ENCODE measurements around the gene CLEC4F.
"Not testable (repeated sequence)": the region's sequence is repeated elsewhere in the genome, so short reads cannot be mapped to it uniquely, and the experiment has no call there.

Gene CLEC4F

GRCh38 chr2:70826696-70827350, 6.4 kb upstream of the CLEC4F start:
- no peak for DNase-seq

DNA sequence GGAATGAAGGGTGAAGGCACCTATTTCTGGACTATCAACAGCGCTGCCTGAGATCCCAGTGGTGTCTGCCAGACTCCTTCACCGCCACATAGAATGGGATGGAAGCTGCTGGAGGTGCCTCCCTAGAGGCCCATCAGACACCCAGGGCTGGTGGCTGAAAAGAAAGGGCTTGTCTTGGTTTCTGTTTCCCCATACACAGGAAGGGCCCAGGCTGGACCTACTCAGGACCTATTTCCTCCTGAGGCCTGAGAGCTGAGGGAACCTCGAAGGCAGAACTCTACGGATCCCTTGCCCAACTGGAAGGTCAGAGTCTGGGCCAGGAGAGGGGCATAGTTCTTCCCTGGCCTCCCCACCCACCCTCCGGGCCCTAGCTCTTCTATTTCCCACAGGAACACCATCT, 2.9 kb upstream of the CLEC4F start:
- DNase-seq, result no peak

GRCh38 chr2:70822843-70823242, 2.4 kb upstream of the CLEC4F start:
- no peak for DNase-seq

GRCh38 chr2:70817284-70817954, 3.0 kb downstream of the CLEC4F start:
- no peak for DNase-seq

- DNase-seq, result no peak
Observed at GRCh38 chr2:70816726-70817125, 3.7 kb downstream of the CLEC4F start.

GRCh38 chr2:70808983-70809958, 11.1 kb downstream of the CLEC4F start:
- DNase-seq, result no peak

GRCh38 chr2:70807828-70808118, 12.6 kb downstream of the CLEC4F start:
- DNase-seq, result no peak

DNA sequence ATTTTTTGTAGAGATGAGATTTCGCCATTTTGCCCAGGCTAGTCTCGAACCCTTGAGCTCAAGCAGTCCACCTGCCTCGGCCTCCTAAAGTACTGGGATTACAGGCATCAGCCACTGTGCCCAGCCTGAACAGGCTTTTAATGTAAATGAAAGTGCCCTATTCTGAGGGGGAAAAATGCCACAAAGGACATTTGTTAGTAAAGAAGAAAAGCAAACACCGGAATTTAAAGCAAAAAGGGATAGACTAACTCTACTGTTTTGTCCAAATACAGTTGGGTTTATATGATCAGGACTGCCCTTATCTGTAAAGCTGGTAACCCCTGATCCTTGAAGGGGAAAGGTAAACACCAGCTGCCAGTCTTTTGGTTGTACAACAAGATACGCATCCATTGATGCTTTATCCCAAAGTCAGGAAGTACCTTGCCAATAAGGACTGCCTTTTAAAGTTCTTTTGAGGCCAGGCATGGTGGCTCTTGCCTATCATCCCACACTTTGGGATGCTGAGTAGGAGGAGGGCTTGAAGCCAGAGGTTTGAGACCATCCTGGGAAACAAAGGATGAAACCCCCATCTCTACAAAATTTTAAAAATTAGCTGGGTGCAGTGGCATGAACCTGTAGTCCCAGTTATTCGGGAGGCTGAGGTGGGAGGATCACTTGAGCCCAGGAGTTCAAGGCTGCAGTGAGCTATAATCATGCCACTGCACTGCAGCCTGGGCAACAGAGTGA, 13.1 kb downstream of the CLEC4F start:
- no peak for DNase-seq

- no peak for DNase-seq
Observed at GRCh38 chr2:70806620-70807019, 13.8 kb downstream of the CLEC4F start.

DNA sequence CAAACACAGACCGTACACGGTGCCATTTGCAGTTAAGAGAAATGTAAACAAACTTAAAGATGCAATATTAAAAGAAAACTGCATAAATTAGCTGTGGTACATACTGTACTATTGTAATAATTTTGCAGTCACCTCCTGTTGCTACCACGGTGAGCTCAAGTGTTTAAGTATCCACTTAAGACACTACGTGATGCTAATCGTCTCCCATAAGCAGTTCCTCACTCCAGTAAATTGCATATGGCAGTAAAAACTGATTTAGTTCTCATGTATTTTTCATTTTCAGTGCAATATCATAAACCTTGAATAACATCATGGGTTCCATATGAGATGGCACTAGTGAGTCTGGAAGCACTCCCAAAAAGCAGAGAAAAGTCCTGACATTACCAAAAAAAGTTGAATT, 14.4 kb downstream of the CLEC4F start:
- no peak for DNase-seq

DNA sequence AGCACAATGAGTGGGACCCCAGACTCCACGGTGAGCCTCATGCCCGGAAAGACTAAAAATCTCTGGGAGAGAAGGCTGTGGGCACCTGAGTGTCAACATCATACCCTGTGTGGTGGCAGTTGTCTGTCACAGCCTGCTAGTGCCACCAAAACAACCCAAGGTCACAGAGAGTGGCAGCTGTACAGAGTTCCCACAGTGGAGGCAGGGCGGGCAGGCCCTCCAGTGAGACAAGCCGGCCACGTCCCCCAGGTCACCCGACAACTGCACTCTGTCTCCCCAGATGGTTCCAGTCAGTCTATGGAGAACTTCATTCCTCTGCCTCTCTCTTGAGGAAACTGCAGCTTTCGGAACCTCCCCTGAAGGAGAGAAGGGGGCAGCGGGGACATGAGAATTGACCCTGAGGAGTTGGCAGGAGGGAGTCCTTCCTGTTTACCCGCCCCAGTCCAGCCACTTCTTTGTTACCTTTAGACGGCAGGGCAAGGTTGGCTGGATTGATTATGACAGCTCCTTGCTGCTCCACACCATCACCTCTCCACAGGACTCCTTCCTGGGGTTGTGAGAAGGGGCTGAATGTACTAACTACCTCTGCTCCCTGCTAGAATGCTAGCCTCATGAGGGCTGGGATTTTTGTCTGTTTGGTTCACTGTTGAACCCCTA, 18.7 kb downstream of the CLEC4F start:
- no peak for DNase-seq

DNA sequence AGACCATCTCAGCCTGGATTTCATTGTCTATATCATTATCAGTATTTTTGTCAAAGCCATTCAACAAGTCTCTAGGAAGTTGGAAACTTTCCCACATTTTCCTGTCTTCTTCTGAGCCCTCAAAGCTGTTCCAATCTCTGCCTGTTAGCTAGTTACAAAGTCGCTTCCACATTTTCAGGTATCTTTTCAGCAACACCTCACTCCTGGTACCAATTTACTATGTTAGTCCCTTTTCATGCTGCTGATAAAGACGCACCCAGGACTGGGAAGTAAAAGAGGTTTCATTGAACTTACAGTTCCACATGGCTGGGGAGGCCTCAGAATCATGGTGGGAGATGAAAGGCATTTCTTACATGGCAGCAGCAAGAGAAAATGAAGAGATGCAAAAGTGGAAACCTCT, 20.7 kb downstream of the CLEC4F start:
- DNase-seq, result no peak

DNA sequence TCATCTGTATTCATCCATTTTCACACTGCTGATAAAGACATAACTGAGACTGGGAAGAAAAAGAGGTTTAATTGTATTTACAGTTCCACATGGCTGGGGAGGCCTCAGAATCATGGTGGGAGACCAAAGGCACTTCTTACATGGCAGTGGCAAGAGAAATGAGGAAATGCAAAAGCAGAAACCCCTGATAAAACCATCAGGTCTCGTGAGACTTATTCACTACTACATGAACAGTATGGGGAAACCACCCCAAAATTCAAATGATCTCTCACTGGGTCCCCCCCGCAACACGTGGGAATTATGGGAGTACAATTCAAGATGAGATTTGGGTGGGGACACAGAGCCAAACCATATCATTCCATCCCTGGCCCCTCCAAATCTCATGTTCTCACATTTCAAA, 22.4 kb downstream of the CLEC4F start:
- DNase-seq, result not testable (repeated sequence)

DNA sequence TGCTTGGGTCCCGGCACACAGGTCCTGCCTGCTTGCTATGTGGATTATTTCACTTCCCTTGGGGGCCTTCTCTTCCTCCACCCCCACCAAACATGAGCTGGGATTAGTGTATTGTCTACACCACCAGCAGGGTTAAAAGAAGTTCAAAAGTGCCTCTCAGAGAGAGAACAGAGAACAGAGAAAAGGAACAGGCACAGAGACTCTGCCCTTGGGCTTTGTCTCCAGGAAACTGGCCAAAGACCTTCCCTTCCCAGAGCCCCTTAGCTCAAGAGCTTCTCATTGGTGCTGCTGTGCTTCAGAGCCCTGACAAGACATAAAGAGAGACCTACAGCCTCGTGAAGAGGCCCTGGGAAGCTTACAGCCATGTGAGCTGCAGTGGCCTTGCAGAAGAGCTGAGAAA, 22.9 kb downstream of the CLEC4F start:
- no peak for DNase-seq

- no peak for DNase-seq
Observed at GRCh38 chr2:70796262-70796661, 24.1 kb downstream of the CLEC4F start.

DNA sequence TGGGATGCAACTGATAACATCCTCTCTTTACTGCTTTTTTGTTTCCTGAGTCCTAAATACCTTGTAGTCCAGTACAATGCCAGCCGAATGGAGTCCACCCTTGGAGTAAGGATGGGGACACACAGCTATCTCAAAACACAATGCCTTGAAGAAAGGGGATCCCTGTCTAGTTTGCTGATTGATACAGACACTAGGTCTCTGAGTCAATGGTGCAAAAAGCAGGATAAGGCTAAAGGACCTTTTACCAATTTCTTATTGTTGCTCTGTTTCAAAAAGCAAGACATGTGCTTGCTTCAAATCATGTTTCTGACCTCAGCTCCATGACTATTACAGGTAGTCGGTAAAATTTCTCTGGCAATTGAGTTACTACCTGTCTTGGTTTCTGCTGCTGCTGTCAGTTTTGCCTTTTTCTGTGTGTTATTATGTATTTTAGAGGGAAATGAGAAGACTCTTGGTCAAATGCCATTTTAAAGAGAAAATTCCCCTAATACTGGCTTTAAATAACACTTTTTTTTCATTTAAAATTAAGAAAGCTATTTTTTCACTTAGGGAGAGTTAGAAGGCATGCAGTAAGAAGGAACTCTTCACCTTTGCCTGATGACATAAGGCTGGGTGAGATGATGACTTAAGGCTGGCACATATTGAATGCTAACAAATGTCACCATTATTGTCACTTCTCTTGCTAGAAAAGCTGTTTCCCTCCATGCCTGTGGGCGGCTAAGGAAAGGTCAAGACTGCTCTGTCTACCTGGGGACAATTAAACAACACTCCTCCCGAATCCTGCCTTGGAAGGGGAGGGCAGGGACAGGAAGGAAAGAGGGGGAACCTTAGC, 25.0 kb downstream of the CLEC4F start:
- no peak for DNase-seq

DNA sequence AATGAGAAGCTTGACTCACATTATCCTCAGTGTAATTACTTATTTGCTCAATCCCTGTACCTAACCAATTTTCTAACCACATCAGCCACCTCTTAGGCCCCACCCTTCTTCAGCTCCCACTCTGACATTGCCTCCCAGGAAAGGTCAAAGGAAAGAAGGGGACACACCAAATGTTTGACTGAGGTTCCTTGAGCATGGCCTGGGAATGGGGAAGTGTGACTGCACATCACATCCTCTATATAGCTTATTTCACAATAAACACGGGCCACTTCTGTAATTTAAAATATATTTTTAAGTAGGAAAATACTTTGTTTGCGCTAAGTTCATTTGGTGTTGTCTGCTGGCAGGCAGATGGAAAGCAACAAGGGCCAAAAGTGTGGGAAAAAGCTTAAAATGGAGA, 26.9 kb downstream of the CLEC4F start:
- no peak for DNase-seq

- no peak for DNase-seq
Observed at GRCh38 chr2:70790136-70790828, 30.1 kb downstream of the CLEC4F start, which contains the start of gene FIGLA. TSS of gene FIGLA (minus strand) at chr2:70790643. CDS start at chr2:70790638, 5 bp downstream.

DNA sequence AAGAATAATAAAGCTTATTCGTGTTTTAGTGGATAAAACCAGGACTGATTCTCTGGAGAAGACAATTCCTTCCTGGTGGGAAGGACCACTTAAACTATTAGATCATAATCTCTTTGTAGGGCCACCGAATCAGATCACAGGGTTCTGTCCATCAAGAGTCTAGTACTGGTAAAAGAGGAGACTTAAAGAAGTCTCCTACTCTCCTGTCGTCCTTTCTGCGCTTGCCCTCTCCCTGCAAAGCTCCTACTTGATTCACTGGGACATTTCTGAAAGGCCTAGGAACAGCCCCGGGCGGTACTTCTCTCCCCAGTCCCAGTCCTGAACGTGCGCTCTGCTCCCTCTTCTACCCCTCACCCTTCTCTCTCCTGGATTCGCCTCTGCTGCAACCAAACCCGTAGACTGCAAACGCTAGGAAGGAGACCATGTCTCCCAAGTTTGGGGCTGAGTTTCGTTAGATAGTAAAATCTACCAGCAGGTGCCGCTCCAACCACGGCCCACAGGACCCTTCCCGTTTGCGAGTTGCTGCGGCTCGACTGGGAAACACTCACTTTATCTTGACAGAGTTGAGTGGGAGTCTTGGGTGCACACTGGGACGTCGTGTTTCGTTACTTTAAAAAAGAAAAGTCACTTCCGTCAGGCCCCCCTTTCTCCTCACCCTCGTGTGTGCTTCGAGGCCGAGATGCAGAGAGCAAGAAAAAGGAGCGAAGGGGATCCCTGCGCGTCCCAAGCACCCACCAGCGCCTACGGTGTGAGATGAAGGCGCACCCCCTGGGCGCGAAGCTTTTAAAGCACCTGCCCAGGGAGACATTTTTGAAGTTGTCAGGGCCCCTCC, 30.9 kb downstream of the CLEC4F start:
- DNase-seq, result peak; percentile 39
